PC-9 (cell line): ENCODE measurements around the gene RPP25L.

Experiments
- EZH2 ChIP-seq: fragments of 200-600 bp; sonication (generic); IDR thresholded peaks from 2 replicates; pipeline ENCODE4 v1.8.0; 2017; ENCODE audit warnings: antibody characterized with exemption, low read depth
- TF ChIP-seq, protein P1 (sequence below): fragments of 200-600 bp; sonication (generic); conservative IDR thresholded peaks from 2 replicates; pipeline ENCODE4 v1.6.1; 2017; ENCODE audit warnings: mixed run types, antibody characterized with exemption, mild to moderate bottlenecking, moderate library complexity

DNA sequence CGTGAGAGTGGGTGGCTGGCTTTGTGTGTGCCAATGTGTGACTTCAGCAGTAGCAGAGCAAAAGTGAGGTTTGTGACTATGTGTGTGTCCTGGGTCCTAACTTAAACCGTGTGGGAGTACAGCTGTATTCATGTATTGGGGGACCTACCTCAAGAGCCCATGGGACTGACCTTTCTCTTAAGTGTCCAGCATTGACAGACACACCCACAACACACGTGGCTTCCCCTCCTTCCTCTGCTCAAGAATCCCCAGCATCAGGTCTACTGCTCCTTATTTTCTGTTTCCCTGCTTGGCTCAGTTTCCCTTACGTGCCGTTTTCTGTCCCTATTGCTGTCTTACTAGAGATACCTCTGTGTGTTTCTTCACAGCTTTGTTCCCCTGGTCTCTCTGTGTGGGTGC lies 40.7 kb upstream of the RPP25L start:
- TF ChIP-seq, protein P1, sequence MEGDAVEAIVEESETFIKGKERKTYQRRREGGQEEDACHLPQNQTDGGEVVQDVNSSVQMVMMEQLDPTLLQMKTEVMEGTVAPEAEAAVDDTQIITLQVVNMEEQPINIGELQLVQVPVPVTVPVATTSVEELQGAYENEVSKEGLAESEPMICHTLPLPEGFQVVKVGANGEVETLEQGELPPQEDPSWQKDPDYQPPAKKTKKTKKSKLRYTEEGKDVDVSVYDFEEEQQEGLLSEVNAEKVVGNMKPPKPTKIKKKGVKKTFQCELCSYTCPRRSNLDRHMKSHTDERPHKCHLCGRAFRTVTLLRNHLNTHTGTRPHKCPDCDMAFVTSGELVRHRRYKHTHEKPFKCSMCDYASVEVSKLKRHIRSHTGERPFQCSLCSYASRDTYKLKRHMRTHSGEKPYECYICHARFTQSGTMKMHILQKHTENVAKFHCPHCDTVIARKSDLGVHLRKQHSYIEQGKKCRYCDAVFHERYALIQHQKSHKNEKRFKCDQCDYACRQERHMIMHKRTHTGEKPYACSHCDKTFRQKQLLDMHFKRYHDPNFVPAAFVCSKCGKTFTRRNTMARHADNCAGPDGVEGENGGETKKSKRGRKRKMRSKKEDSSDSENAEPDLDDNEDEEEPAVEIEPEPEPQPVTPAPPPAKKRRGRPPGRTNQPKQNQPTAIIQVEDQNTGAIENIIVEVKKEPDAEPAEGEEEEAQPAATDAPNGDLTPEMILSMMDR: no peak
- no peak for TF ChIP-seq EZH2
